ENCODE data around the gene CCDC154. TPM values are rescaled to one million over a fixed set of nuclear protein-coding genes. Genes with fewer than 3 reads are reported as not detected.

Gene CCDC154
- total RNA-seq, 6 experiments from 2014 or later: 0.10 to 0.52 (median 0.31) TPM; not detected in 3

DNA sequence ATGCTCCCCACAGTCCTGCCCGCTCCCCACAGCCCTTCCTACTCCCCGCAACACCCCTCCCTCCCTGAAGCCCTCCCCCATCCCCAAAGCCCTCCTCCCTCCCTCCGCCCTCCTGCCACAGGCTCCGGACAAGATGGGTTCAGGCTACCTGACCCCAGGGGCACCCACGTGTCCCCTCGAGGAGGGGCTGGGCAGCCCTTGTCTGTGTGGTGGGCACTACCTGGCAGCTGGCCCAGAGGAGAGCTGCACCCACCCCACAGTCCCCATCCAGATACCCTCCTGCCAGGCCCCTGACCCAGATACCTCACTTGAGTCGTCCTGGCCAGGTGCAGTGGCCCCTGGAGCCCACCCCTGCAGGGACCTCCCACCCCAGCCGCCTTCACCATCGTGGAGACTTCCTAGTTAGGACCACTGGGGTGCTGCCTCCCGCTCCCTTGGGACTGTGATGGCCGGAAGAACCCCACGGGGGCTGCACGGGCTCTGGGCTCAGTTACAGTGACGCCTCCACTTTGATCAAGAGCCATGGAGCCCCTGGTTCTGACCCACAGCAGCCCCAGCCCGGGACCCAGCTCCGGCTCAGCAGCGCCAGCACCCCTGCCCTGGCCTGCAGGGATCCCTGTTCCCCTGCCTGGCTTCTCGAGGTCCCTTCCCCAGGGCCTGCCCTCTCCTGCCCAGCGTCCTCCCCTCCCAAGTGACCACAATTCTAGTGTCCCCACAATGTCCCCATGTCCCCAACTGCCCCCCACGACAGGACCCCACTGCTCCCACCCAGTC, 12.7 kb downstream of the CCDC154 start:
- no peak overlapping the region for H3K4me3 Mint-ChIP-seq
- no peaks in the 10 kb centered on the region; the same call in 1 of the 2 replicates for H3K27me3 Mint-ChIP-seq (ENCODE audit: insufficient read depth)
- H3K27ac Mint-ChIP-seq: no peak overlapping the region
- DNase-seq: no peak
- no peaks in the 10 kb centered on the region for H3K9me3 Mint-ChIP-seq
- H3K36me3 Mint-ChIP-seq (ENCODE audit: low read depth): no peaks in the 10 kb centered on the region
- H3K4me1 Mint-ChIP-seq (ENCODE audit: low read depth): no peaks in the 10 kb centered on the region
- TF ChIP-seq, protein P1, sequence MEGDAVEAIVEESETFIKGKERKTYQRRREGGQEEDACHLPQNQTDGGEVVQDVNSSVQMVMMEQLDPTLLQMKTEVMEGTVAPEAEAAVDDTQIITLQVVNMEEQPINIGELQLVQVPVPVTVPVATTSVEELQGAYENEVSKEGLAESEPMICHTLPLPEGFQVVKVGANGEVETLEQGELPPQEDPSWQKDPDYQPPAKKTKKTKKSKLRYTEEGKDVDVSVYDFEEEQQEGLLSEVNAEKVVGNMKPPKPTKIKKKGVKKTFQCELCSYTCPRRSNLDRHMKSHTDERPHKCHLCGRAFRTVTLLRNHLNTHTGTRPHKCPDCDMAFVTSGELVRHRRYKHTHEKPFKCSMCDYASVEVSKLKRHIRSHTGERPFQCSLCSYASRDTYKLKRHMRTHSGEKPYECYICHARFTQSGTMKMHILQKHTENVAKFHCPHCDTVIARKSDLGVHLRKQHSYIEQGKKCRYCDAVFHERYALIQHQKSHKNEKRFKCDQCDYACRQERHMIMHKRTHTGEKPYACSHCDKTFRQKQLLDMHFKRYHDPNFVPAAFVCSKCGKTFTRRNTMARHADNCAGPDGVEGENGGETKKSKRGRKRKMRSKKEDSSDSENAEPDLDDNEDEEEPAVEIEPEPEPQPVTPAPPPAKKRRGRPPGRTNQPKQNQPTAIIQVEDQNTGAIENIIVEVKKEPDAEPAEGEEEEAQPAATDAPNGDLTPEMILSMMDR (IDR thresholded peaks at IDR 0.05): no peak

DNA sequence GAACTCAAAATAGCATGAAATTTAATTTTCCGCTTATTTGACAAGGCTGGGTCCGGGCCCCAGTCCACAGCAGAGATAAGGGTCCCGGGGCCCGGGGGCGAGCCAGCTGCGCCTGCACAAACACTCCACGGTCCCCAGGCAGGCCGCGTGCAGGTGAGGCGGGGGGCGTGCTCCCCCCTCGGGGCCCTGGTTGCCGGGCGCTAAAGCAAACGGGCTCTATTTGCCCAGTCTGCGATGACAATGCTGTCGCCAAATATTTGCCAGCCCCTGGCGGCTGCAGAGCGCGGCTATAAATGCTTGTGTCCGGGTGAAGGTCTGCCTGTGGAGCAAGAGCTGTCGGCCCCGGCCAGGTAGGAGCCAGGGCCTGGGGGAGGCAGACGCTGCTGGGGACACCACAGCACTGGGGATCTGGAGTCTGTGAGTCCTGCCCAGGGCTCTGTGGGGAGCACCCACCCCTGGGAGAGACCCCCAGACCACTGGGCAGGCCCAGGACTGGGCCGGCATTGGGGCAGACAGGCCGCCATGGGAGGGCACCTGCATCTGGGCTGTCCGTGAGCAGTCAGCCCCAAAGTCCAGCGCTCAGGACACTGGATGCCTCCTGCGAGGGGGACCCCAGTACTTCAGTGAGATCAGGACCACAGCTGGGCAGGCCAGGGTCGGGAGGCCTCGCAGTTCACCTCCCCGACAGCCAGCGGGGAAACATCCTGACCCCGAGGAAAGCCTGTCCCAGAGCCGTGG, 13.4 kb downstream of the CCDC154 start, which contains the start of gene PERCC1:
PERCC1 (plus strand) TSS at position 320 of the 738 bp plus-strand sequence. CDS start 1,516 bp downstream, outside the sequence.
- H3K27me3 Mint-ChIP-seq (ENCODE audit: insufficient read depth): no peaks in the 10 kb centered on the region; the same call in 1 of the 2 replicates
- H3K36me3 Mint-ChIP-seq (ENCODE audit: low read depth): no peaks in the 10 kb centered on the region
- TF ChIP-seq, protein P1 (IDR thresholded peaks at IDR 0.05): no peak
- H3K9me3 Mint-ChIP-seq: no peaks in the 10 kb centered on the region
- no peak within 1 kb of the TSS for H3K4me3 Mint-ChIP-seq
- H3K4me1 Mint-ChIP-seq (ENCODE audit: low read depth): no peaks in the 10 kb centered on the region
- no peak for DNase-seq
- no peak within 1 kb of the TSS for H3K27ac Mint-ChIP-seq

DNA sequence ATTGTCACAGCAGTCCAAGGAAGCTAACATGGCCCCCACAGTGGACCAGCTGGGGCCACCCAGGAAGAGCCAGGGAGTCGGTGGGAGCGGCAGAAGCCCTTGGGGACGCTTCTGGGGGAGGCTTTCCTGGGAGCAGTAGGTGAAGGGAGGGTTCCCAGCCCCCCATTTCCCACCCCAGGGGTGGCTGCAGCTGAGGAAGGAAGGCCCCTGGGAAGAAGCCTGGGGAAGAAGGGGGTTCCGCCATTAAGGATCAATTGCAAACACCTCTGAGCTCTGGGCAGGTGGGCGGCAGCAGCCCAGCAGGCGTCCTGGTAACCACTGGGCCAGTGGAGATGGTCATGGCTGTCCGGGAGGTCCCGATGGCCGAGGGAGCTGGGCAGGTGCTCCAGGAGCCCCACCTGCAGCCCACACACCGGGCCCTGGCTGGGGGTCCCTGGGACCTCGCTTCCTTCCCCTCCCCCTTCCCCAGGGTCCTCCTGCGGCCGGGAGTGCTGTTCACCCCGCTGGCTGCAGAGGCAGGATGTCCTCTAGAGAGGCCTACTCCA, 14.1 kb downstream of the CCDC154 start:
- no peaks in the 10 kb centered on the region for H3K36me3 Mint-ChIP-seq (ENCODE audit: low read depth)
- no peaks in the 10 kb centered on the region for H3K4me1 Mint-ChIP-seq (ENCODE audit: low read depth)
- H3K27me3 Mint-ChIP-seq (ENCODE audit: insufficient read depth): no peaks in the 10 kb centered on the region; the same call in 1 of the 2 replicates
- no peak overlapping the region for H3K4me3 Mint-ChIP-seq
- TF ChIP-seq, protein P1 (IDR thresholded peaks at IDR 0.05): no peak
- DNase-seq: no peak
- no peak overlapping the region for H3K27ac Mint-ChIP-seq
- no peaks in the 10 kb centered on the region for H3K9me3 Mint-ChIP-seq

DNA sequence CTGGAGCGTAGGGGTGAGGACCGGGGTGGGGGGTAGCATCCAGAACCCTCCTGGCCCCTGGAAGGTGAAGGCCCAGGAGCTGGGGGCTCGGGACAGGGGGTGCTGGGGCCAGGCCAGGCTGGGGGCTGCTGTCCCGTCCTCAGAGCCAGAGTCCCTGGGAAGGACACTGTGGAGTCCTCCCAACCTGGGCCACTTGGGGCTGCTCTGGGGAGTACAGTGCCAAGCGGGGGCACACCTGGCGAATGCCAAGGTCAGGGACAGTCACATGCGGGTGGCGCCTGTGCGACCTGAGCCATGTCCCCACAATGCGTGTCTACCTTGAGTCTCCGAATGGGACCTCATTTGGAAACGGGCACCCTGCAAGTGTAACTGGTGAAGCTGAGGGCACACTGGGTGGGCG, 14.7 kb downstream of the CCDC154 start:
- no peaks in the 10 kb centered on the region for H3K9me3 Mint-ChIP-seq
- no peak overlapping the region for H3K27ac Mint-ChIP-seq
- H3K4me3 Mint-ChIP-seq: no peak overlapping the region
- no peaks in the 10 kb centered on the region for H3K4me1 Mint-ChIP-seq (ENCODE audit: low read depth)
- no peaks in the 10 kb centered on the region for H3K36me3 Mint-ChIP-seq (ENCODE audit: low read depth)
- TF ChIP-seq, protein P1 (IDR thresholded peaks at IDR 0.05): no peak
- DNase-seq: no peak
- H3K27me3 Mint-ChIP-seq (ENCODE audit: insufficient read depth): no peaks in the 10 kb centered on the region; the same call in 1 of the 2 replicates

DNA sequence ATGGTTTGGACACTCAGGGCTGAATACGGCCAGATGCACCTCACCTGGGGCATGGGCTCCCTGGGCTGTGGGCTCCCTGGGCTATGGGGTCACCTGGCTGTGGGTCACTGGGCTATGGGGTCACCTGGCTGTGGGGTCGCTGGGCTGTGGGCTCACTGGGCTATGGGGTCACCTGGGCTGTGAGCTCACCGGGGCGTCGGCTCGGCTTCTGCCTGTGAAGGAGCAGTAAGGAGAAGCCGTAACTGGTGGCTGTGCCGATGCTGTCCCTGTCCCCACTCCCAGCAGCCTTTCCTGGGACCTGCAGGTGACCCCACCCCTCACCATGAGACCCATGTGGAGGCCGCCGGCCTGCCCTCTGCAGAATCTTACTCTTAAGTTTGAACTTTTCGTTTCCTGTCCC, 15.3 kb downstream of the CCDC154 start:
- TF ChIP-seq, protein P1 (IDR thresholded peaks at IDR 0.05): no peak
- Mint-ChIP-seq H3K27me3 (ENCODE audit: insufficient read depth) (no peaks in the 10 kb centered on the region; the same call in 1 of the 2 replicates), H3K4me3 (no peak overlapping the region), H3K9me3 (no peaks in the 10 kb centered on the region), H3K4me1 (ENCODE audit: low read depth) (no peaks in the 10 kb centered on the region), H3K27ac (no peak overlapping the region), H3K36me3 (ENCODE audit: low read depth) (no peaks in the 10 kb centered on the region)
- DNase-seq: no peak
